A549 (cell line): ENCODE data around the gene LRRC72. TPM values are rescaled to one million over a fixed set of nuclear protein-coding genes. Genes with fewer than 3 reads are reported as not detected.

Experiments
- ATAC-seq, 2 experiments: fragments of 200-7000 bp in 1 of 2; fragments of >200 bp in 1 of 2; cut with Nextera tagmentation in 1 of 2; cut with Tn5 transposase in 1 of 2; 3 replicates each; pipeline versions ENCODE4 v1.8.0 to v1.9.1; 2018 to 2020; ENCODE audit warnings: mild to moderate bottlenecking in 1 of 2, moderate library complexity in 1 of 2
- CTCF ChIA-PET: fragments of 300-600 bp; sonication (Branson Sonifier 250); formaldehyde crosslinking; extraction: SDS; loops from one replicate; lab custom pipeline; 2021; ENCODE audit warnings: antibody characterized with exemption, inconsistent platforms; lab: Yijun Ruan, JAX
- POLR2A ChIA-PET: fragments of 350-600 bp; formaldehyde crosslinking; extraction: SDS; loops from one replicate; lab custom pipeline; 2021; ENCODE audit warnings: antibody characterized with exemption, inconsistent platforms; lab: Yijun Ruan, JAX
- DNase-seq, 2 experiments: peaks; one replicate each; pipeline versions ENCODE4 v3.0.0 to v3.0.0-alpha.2; 2011 to 2016; ENCODE audit warnings: low read depth in 1 of 2, low spot score in 1 of 2
- FAIRE-seq: peaks from 2 replicates; lab custom pipeline; 2011; peaks lifted over from hg19 to GRCh38; lab: Jason Lieb, UNC
- H3K27ac ChIP-seq, 2 experiments: fragments of >200 bp; sonication (Bioruptor Twin); formaldehyde crosslinking; 3 replicates each; pipeline ENCODE4 v1.5.1; 2016 to 2017
- H3K4me1 ChIP-seq: fragments of >200 bp; sonication (Bioruptor Twin); formaldehyde crosslinking; 3 replicates; pipeline ENCODE4 v1.6.1; 2016
- H3K4me2 ChIP-seq: fragments of >200 bp; sonication (Bioruptor Twin); formaldehyde crosslinking; 3 replicates; pipeline ENCODE4 v1.6.1; 2016
- H3K4me3 ChIP-seq: fragments of >200 bp; sonication (Bioruptor Twin); formaldehyde crosslinking; 3 replicates; pipeline ENCODE4 v1.5.1; 2016
- H3K9me3 ChIP-seq: fragments of >200 bp; sonication (Bioruptor Twin); formaldehyde crosslinking; 3 replicates; pipeline ENCODE4 v1.6.1; 2016
- CBX2 ChIP-seq: fragments of 200-600 bp; sonication (generic); IDR thresholded peaks from 2 replicates; pipeline ENCODE4 v1.6.1; 2016; ENCODE audit warnings: low read depth, mild to moderate bottlenecking, borderline replicate concordance
- CBX8 ChIP-seq: fragments of 200-600 bp; sonication (generic); IDR thresholded peaks from 2 replicates; pipeline ENCODE4 v1.6.1; 2016
- CHD2 ChIP-seq: fragments of 150-350 bp; IDR thresholded peaks from 2 replicates; pipeline ENCODE4 v1.6.1; 2014; ENCODE audit warnings: low read length; ENCODE audit not compliant: partially characterized antibody
- CTCF ChIP-seq: fragments of >200 bp; sonication (Bioruptor Twin); formaldehyde crosslinking; IDR thresholded peaks from 3 replicates; pipeline ENCODE4 v1.5.1; 2016
- EHMT2 ChIP-seq: fragments of 200-600 bp; sonication (generic); IDR thresholded peaks from 2 replicates; pipeline ENCODE4 v1.6.1; 2016; ENCODE audit warnings: antibody characterized with exemption, low read depth, mild to moderate bottlenecking, moderate library complexity
- ESRRA ChIP-seq: fragments of 150-350 bp; IDR thresholded peaks from 2 replicates; pipeline ENCODE4 v1.6.1; 2014; ENCODE audit warnings: mild to moderate bottlenecking, low read length, borderline replicate concordance
- FOSL2 ChIP-seq, 2 experiments: fragments of 450-650 bp in 1 of 2; fragments of >200 bp in 1 of 2; sonication (Bioruptor Twin) in 1 of 2; formaldehyde crosslinking; IDR thresholded peaks; 2 replicates each; pipeline versions ENCODE4 v1.5.0 to v1.6.1; 2016 to 2020; ENCODE audit warnings: mild to moderate bottlenecking in 1 of 2, moderate library complexity in 1 of 2
- HDAC2 ChIP-seq: fragments of 200-600 bp; sonication (generic); IDR thresholded peaks from 2 replicates; pipeline ENCODE4 v1.6.1; 2016
- HEYL ChIP-seq: fragments of 250-450 bp; sonication (Bioruptor Pico); IDR thresholded peaks from 2 replicates; pipeline ENCODE4 v1.8.0; 2021; ENCODE audit warnings: mild to moderate bottlenecking, moderate library complexity
- HOXB13 ChIP-seq: fragments of 250-450 bp; sonication (Bioruptor Pico); IDR thresholded peaks from 2 replicates; pipeline ENCODE4 v1.5.0; 2020; ENCODE audit warnings: low read depth, mild to moderate bottlenecking, moderate library complexity
- HOXB5 ChIP-seq: fragments of 250-450 bp; sonication (Bioruptor Pico); IDR thresholded peaks from 2 replicates; pipeline ENCODE4 v1.5.0; 2020; ENCODE audit warnings: mild to moderate bottlenecking, moderate library complexity
- JUNB ChIP-seq: fragments of >200 bp; sonication (Bioruptor Twin); formaldehyde crosslinking; IDR thresholded peaks from 2 replicates; pipeline ENCODE4 v1.6.1; 2016
- KDM5A ChIP-seq: fragments of 200-600 bp; sonication (generic); IDR thresholded peaks from 2 replicates; pipeline ENCODE4 v1.6.1; 2016; ENCODE audit warnings: antibody characterized with exemption, mild to moderate bottlenecking
- MAFK ChIP-seq: fragments of 450-650 bp; IDR thresholded peaks from 2 replicates; pipeline ENCODE4 v1.6.1; 2014; ENCODE audit not compliant: partially characterized antibody
- MAZ ChIP-seq: fragments of 150-350 bp; IDR thresholded peaks from 2 replicates; pipeline ENCODE4 v1.6.1; 2014; ENCODE audit warnings: antibody characterized with exemption, low read depth, low read length, borderline replicate concordance
- POLR2A ChIP-seq: IDR thresholded peaks from 2 replicates; pipeline ENCODE4 v1.6.1; 2012; ENCODE audit warnings: mild to moderate bottlenecking, low read length
- POLR2AphosphoS2 ChIP-seq: conservative IDR thresholded peaks from 2 replicates; pipeline ENCODE4 v1.6.1; 2012; ENCODE audit warnings: low read length, improper control_type of control experiment, inconsistent platforms
- RAD21 ChIP-seq, 2 experiments: fragments of >200 bp in 1 of 2; sonication (Bioruptor Twin) in 1 of 2; formaldehyde crosslinking in 1 of 2; IDR thresholded peaks in 1 of 2; conservative IDR thresholded peaks in 1 of 2; 2 replicates in 1 of 2; 3 replicates in 1 of 2; pipeline ENCODE4 v1.6.1; 2012 to 2018; ENCODE audit warnings: inconsistent platforms in 1 of 2
- SMC3 ChIP-seq: fragments of >200 bp; sonication (Bioruptor Twin); formaldehyde crosslinking; IDR thresholded peaks from 3 replicates; pipeline ENCODE4 v1.6.1; 2018; ENCODE audit warnings: inconsistent platforms
- SREBF2 ChIP-seq: fragments of 450-650 bp; IDR thresholded peaks from 2 replicates; pipeline ENCODE4 v1.6.1; 2014; ENCODE audit warnings: mild to moderate bottlenecking, moderate library complexity
- TFCP2L1 ChIP-seq: fragments of 250-450 bp; sonication (Bioruptor Pico); IDR thresholded peaks from 2 replicates; pipeline ENCODE4 v1.5.0; 2021; ENCODE audit warnings: mild to moderate bottlenecking
- TP53 ChIP-seq: fragments of 250-450 bp; sonication (Bioruptor Pico); IDR thresholded peaks from 2 replicates; pipeline ENCODE4 v1.5.0; 2021; ENCODE audit warnings: mild to moderate bottlenecking, moderate library complexity
- WGBS: methylation state at CpG from one replicate; pipeline ENCODE4 v1.1.6; 2017; ENCODE audit errors: missing lambda C conversion rate; 5-methylcytosine and 5-hydroxymethylcytosine counted together
- polyA plus RNA-seq, 4 experiments: library from polyadenylated mRNA; depleted of rRNA in 3 of 4; stranded (reverse); fragments of >200 nt; fragmentation: RNase III in 1 of 4; extraction: RNeasy Plus Mini Kit Qiagen cat#74134 plus additional on column Dnase treatment in 1 of 4; gene quantifications; 2 replicates in 3 of 4; 3 replicates in 1 of 4; pipeline ENCODE4 v1.2.3, GENCODE V29; 2011 to 2017
- TF ChIP-seq, protein P1 (sequence below): fragments of 150-350 bp; IDR thresholded peaks from 2 replicates; pipeline ENCODE4 v1.6.1; 2014; ENCODE audit warnings: low read depth, mild to moderate bottlenecking, low read length
- TF ChIP-seq, protein P2 (sequence below): IDR thresholded peaks from 2 replicates; pipeline ENCODE4 v1.6.1; 2012
- TF ChIP-seq, protein P3 (sequence below): fragments of 250-450 bp; sonication (Bioruptor Pico); IDR thresholded peaks from 2 replicates; pipeline ENCODE4 v1.5.0; 2020; ENCODE audit warnings: low read depth, mild to moderate bottlenecking, moderate library complexity

The LRRC72 gene
- polyA plus RNA-seq, 2 of the 4 experiments (the other 2 are of a cell fraction) = not detected

GRCh38 chr7:16529697-16530096 lies 3.1 kb downstream of the LRRC72 start:
- DNase-seq (no peak), ATAC-seq (no peak), FAIRE-seq (no peak)
- H3K4me1 ChIP-seq = no peaks in the 10 kb centered on the region
- no peak overlapping the region for H3K27ac ChIP-seq
- no peaks in the 10 kb centered on the region for H3K9me3 ChIP-seq
- POLR2A ChIA-PET = no interaction called here
- TF ChIP-seq HOXB5 (CRISPR knock-in tag) = no peak
- TF ChIP-seq HEYL (CRISPR knock-in tag) = no peak
- TF ChIP-seq SREBF2 = no peak
- TF ChIP-seq CHD2 = no peak
- TF ChIP-seq, protein P1, sequence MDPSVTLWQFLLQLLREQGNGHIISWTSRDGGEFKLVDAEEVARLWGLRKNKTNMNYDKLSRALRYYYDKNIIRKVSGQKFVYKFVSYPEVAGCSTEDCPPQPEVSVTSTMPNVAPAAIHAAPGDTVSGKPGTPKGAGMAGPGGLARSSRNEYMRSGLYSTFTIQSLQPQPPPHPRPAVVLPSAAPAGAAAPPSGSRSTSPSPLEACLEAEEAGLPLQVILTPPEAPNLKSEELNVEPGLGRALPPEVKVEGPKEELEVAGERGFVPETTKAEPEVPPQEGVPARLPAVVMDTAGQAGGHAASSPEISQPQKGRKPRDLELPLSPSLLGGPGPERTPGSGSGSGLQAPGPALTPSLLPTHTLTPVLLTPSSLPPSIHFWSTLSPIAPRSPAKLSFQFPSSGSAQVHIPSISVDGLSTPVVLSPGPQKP = no peak
- no peak for TF ChIP-seq MAZ
- TF ChIP-seq KDM5A = no peak
- TF ChIP-seq FOSL2 (IDR thresholded peaks at IDR 0.05) = no peak
- TF ChIP-seq FOSL2 (CRISPR knock-in tag; IDR thresholded peaks at IDR 0.05) = no peak
- TF ChIP-seq CBX2 = no peak
- no peak for TF ChIP-seq POLR2AphosphoS2
- no peak for TF ChIP-seq CTCF
- TF ChIP-seq MAFK = no peak
- H3K4me2 ChIP-seq = no peak overlapping the region
- no peak overlapping the region for H3K4me3 ChIP-seq
- CTCF ChIA-PET = no interaction called here
- 78% methylated on average over 1 of the region's 1 CpG for WGBS

DNA sequence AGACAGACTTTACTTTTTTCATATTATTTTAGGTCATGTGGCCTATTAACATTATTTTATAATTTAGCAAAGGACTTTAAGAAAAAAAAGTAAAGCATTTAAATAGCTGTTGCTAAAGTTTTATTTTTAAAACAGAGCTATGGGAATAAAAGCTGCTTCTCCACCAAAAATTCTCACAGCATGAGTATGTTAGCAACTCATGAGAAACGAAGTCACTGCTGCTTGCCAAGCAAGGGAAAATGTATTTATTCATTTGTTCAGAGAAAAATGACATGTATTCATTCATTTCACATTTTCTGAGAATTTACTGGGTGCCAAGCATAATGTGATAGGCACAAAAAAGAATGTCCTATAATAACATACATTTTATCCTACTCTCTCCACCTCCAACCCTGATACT lies 5.1 kb downstream of the LRRC72 start:
- Histone ChIP-seq H3K4me3 (no peak overlapping the region), H3K9me3 (no peaks in the 10 kb centered on the region), H3K4me1 (no peaks in the 10 kb centered on the region), H3K27ac (no peak overlapping the region), H3K4me2 (no peak overlapping the region)
- TF ChIP-seq ESRRA = no peak
- TF ChIP-seq HOXB13 (CRISPR knock-in tag) = no peak
- no peak for TF ChIP-seq SMC3
- TF ChIP-seq, protein P2, sequence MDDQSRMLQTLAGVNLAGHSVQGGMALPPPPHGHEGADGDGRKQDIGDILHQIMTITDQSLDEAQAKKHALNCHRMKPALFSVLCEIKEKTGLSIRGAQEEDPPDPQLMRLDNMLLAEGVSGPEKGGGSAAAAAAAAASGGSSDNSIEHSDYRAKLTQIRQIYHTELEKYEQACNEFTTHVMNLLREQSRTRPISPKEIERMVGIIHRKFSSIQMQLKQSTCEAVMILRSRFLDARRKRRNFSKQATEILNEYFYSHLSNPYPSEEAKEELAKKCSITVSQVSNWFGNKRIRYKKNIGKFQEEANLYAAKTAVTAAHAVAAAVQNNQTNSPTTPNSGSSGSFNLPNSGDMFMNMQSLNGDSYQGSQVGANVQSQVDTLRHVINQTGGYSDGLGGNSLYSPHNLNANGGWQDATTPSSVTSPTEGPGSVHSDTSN = no peak
- TF ChIP-seq MAZ = no peak
- no peak for TF ChIP-seq JUNB
- no peak for TF ChIP-seq CHD2
- no peak for TF ChIP-seq POLR2A
- TF ChIP-seq RAD21 (conservative IDR thresholded peaks at IDR 0.05 in 1 of 2, IDR thresholded peaks at IDR 0.05 in 1 of 2) = no peak
- TF ChIP-seq HDAC2 = no peak
- TF ChIP-seq, protein P3, sequence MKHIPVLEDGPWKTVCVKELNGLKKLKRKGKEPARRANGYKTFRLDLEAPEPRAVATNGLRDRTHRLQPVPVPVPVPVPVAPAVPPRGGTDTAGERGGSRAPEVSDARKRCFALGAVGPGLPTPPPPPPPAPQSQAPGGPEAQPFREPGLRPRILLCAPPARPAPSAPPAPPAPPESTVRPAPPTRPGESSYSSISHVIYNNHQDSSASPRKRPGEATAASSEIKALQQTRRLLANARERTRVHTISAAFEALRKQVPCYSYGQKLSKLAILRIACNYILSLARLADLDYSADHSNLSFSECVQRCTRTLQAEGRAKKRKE (CRISPR knock-in tag) = no peak
- TF ChIP-seq TP53 = no peak
- no peak for TF ChIP-seq TFCP2L1 (CRISPR knock-in tag)
- no peak for TF ChIP-seq CBX8
- TF ChIP-seq EHMT2 = no peak
- no peak for TF ChIP-seq CBX2
- ATAC-seq = no peak
- no peak for DNase-seq
- POLR2A ChIA-PET = no interaction called here
- no peak for FAIRE-seq
- 9% methylated on average over 1 of the region's 1 CpG for WGBS
- CTCF ChIA-PET = interaction anchor here (0.8 kb wide), 1 partner anchor 112 kb away, joined by 6 read pairs; no protein-coding TSS in a partner anchor
